Measurements from ENCODE around the gene SP2. TPM values are rescaled to one million over a fixed set of nuclear protein-coding genes. Genes with fewer than 3 reads are reported as not detected.
A peak's percentile ranks its signal among the peaks of the same experiment; 100 is the strongest.

The SP2 gene
- polyA plus RNA-seq, 1 donor (not counting 4 experiments of a cell fraction or from before 2014, with no cell fraction given): 2.1 TPM

GRCh38 chr17:47949946-47950345 is 53.9 kb downstream of the SP2 start:
- Histone ChIP-seq H3K4me2 (ENCODE audit: control insufficient read depth, extremely low read depth, insufficient read depth, low read depth, low read length) (peak overlapping the region; percentile 76), H2AFZ (ENCODE audit: control insufficient read depth, low read length) (no peak overlapping the region), H3K27ac (ENCODE audit: control insufficient read depth, insufficient read depth, low read length) (peak overlapping the region; percentile 52), H3K9me1 (ENCODE audit: control insufficient read depth, extremely low read depth, insufficient read depth, low read length) (no peaks in the 10 kb centered on the region), H3K27me3 (ENCODE audit: control insufficient read depth, extremely low read depth, insufficient read depth, low read length) (no peaks in the 10 kb centered on the region), H4K20me1 (ENCODE audit: control insufficient read depth, extremely low read depth, insufficient read depth, low read length) (no peaks in the 10 kb centered on the region), H3K9ac (ENCODE audit: control insufficient read depth, extremely low read depth, insufficient read depth, low read length) (peak overlapping the region; percentile 64), H3K4me1 (ENCODE audit: control insufficient read depth, extremely low read depth, insufficient read depth, low read length) (peaks cover 19% of the 10 kb centered on the region), H3K9me3 (ENCODE audit: control insufficient read depth, low read depth, low read length) (no peaks in the 10 kb centered on the region), H3K36me3 (ENCODE audit: control insufficient read depth in 2 of 2, extremely low read depth in 1 of 2, insufficient read depth in 2 of 2, low read length in 2 of 2) (peaks cover 20 to 39% of the 10 kb centered on the region in 2 experiments), H3K4me3 (ENCODE audit: control insufficient read depth in 2 of 3, extremely low read depth in 1 of 3, insufficient read depth in 2 of 3, low read depth in 1 of 3, low read length in 3 of 3) (no peak overlapping the region), H3K79me2 (ENCODE audit: control insufficient read depth, insufficient read depth, low read length) (no peaks in the 10 kb centered on the region)
- TF ChIP-seq, protein P1, sequence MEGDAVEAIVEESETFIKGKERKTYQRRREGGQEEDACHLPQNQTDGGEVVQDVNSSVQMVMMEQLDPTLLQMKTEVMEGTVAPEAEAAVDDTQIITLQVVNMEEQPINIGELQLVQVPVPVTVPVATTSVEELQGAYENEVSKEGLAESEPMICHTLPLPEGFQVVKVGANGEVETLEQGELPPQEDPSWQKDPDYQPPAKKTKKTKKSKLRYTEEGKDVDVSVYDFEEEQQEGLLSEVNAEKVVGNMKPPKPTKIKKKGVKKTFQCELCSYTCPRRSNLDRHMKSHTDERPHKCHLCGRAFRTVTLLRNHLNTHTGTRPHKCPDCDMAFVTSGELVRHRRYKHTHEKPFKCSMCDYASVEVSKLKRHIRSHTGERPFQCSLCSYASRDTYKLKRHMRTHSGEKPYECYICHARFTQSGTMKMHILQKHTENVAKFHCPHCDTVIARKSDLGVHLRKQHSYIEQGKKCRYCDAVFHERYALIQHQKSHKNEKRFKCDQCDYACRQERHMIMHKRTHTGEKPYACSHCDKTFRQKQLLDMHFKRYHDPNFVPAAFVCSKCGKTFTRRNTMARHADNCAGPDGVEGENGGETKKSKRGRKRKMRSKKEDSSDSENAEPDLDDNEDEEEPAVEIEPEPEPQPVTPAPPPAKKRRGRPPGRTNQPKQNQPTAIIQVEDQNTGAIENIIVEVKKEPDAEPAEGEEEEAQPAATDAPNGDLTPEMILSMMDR (optimal IDR thresholded peaks at IDR 0.05 in 1 of 3, IDR thresholded peaks at IDR 0.05 in 1 of 3, conservative IDR thresholded peaks at IDR 0.05 in 1 of 3; ENCODE audit: extremely low read depth in 1 of 3, insufficient read depth in 2 of 3, low read length in 3 of 3): no peak
- TF ChIP-seq EZH2 (IDR thresholded peaks at IDR 0.05; ENCODE audit: low read length): no peak
- FAIRE-seq (no peak), DNase-seq (ENCODE audit: low read depth, low spot score) (no peak)
- dilution Hi-C loops (cut with MboI; ENCODE audit: extremely low pct_ligation_motif_present, low sequenced_read_pairs): no loop called here

DNA sequence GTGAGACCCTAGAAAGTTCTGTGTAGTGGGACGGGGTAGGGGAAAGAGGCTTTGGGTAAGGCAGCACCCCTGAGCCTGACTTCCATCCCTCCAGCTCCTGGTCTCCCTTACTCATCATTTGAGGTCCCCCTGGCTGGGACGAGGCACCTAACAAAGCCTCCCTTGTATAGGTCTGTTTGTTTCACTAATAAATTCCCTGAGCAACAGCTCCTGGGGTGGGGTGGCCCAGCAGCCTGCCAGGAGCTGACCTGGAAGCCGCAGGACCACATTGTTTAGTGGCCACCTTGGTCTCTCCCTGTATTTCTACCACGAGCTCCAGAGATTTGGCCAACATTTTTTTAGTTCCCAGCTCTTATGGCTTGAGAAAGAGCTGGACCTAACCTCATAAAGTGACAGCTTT is 54.4 kb downstream of the SP2 start:
- H4K20me1 ChIP-seq (ENCODE audit: control insufficient read depth, extremely low read depth, insufficient read depth, low read length): no peaks in the 10 kb centered on the region
- H3K9ac ChIP-seq (ENCODE audit: control insufficient read depth, extremely low read depth, insufficient read depth, low read length): no peak overlapping the region
- H2AFZ ChIP-seq (ENCODE audit: control insufficient read depth, low read length): no peak overlapping the region
- H3K36me3 ChIP-seq (ENCODE audit: control insufficient read depth in 2 of 2, extremely low read depth in 1 of 2, insufficient read depth in 2 of 2, low read length in 2 of 2): peaks cover 17 to 34% of the 10 kb centered on the region in 2 experiments
- no peak for TF ChIP-seq EZH2 (IDR thresholded peaks at IDR 0.05; ENCODE audit: low read length)
- TF ChIP-seq, protein P1 (optimal IDR thresholded peaks at IDR 0.05 in 1 of 3, IDR thresholded peaks at IDR 0.05 in 1 of 3, conservative IDR thresholded peaks at IDR 0.05 in 1 of 3; ENCODE audit: extremely low read depth in 1 of 3, insufficient read depth in 2 of 3, low read length in 3 of 3): no peak
- H3K4me2 ChIP-seq (ENCODE audit: control insufficient read depth, extremely low read depth, insufficient read depth, low read depth, low read length): no peak overlapping the region
- H3K9me1 ChIP-seq (ENCODE audit: control insufficient read depth, extremely low read depth, insufficient read depth, low read length): no peaks in the 10 kb centered on the region
- no peaks in the 10 kb centered on the region for H3K27me3 ChIP-seq (ENCODE audit: control insufficient read depth, extremely low read depth, insufficient read depth, low read length)
- H3K27ac ChIP-seq (ENCODE audit: control insufficient read depth, insufficient read depth, low read length): no peak overlapping the region
- peaks cover 21% of the 10 kb centered on the region for H3K4me1 ChIP-seq (ENCODE audit: control insufficient read depth, extremely low read depth, insufficient read depth, low read length)
- H3K4me3 ChIP-seq (ENCODE audit: control insufficient read depth in 2 of 3, extremely low read depth in 1 of 3, insufficient read depth in 2 of 3, low read depth in 1 of 3, low read length in 3 of 3): no peak overlapping the region
- no peak for DNase-seq (ENCODE audit: low read depth, low spot score)
- H3K79me2 ChIP-seq (ENCODE audit: control insufficient read depth, insufficient read depth, low read length): no peaks in the 10 kb centered on the region
- FAIRE-seq: no peak
- dilution Hi-C loops (cut with MboI; ENCODE audit: extremely low pct_ligation_motif_present, low sequenced_read_pairs): no loop called here
- H3K9me3 ChIP-seq (ENCODE audit: control insufficient read depth, low read depth, low read length): no peaks in the 10 kb centered on the region

Measured in keratinocyte (primary cell).